Testis (tissue), 3 donors: Measurements from ENCODE around the gene CD69. TPM values are rescaled to one million over a fixed set of nuclear protein-coding genes. Genes with fewer than 3 reads are reported as not detected.

Experiments
- DNase-seq: peaks from one replicate; pipeline ENCODE4 v3.0.0-alpha.2; 2019
- H3K27ac ChIP-seq, 2 donors: fragments of 200-600 bp; sonication (generic); one replicate each; pipeline ENCODE4 v1.5.1; 2019
- H3K27me3 ChIP-seq: fragments of 200-600 bp; sonication (generic); one replicate; pipeline ENCODE4 v1.5.1; 2019
- H3K36me3 ChIP-seq: fragments of 200-600 bp; sonication (generic); one replicate; pipeline ENCODE4 v1.5.1; 2017; ENCODE audit warnings: low read depth; ENCODE audit errors: missing control alignments
- H3K4me1 ChIP-seq: fragments of 200-600 bp; sonication (generic); one replicate; pipeline ENCODE4 v1.5.1; 2019
- H3K4me3 ChIP-seq, 2 donors: fragments of 200-600 bp; sonication (generic); one replicate each; pipeline ENCODE4 v1.5.1; 2017 to 2019
- H3K9me3 ChIP-seq: fragments of 200-600 bp; sonication (generic); one replicate; pipeline ENCODE4 v1.5.1; 2017
- POLR2A ChIP-seq: fragments of 450-650 bp; IDR thresholded peaks from one replicate; pipeline ENCODE4 v1.6.1; 2017; ENCODE audit warnings: antibody characterized with exemption, mild to moderate bottlenecking, moderate library complexity
- WGBS, 2 donors: methylation state at CpG; one replicate each; pipeline ENCODE4 v1.1.5; 2018; 5-methylcytosine and 5-hydroxymethylcytosine counted together
- intact Hi-C: fragments of 100-400 bp; cut with DNase I; formaldehyde crosslinking; loops from one replicate; pipeline ENCODE4 v1.15.1; 2023; ENCODE audit warnings: low total_unique reads
- polyA plus RNA-seq: library from polyadenylated mRNA; stranded (reverse); fragments of 350-450 nt; fragmentation: Illumina TruSeq; extraction: RNeasy Lipid Tissue Mini Kit (QIAGEN cat#74804); gene quantifications from one replicate; pipeline ENCODE4 v1.2.3, GENCODE V29; 2014; ENCODE audit warnings: low read depth, low replicate concordance; ENCODE audit not compliant: insufficient read depth
- total RNA-seq, 2 donors: library from RNA; depleted of rRNA; stranded (reverse); fragments of >200 nt; gene quantifications; one replicate each; pipeline ENCODE4 v1.2.3, GENCODE V29; 2016
- TF ChIP-seq, protein P1 (sequence below), 3 experiments: fragments of 450-650 bp in 2 of 3; fragments of 200-600 bp in 1 of 3; sonication (generic) in 1 of 3; IDR thresholded peaks; one replicate each; pipeline ENCODE4 v1.5.1; 2016 to 2019; ENCODE audit warnings: antibody characterized with exemption in 3 of 3, mild to moderate bottlenecking in 2 of 3, moderate library complexity in 1 of 3

The CD69 gene
- total and polyA plus RNA-seq, 3 donors from 2014 or later: 2.1 to 3.3 (median 3.0) TPM

DNA sequence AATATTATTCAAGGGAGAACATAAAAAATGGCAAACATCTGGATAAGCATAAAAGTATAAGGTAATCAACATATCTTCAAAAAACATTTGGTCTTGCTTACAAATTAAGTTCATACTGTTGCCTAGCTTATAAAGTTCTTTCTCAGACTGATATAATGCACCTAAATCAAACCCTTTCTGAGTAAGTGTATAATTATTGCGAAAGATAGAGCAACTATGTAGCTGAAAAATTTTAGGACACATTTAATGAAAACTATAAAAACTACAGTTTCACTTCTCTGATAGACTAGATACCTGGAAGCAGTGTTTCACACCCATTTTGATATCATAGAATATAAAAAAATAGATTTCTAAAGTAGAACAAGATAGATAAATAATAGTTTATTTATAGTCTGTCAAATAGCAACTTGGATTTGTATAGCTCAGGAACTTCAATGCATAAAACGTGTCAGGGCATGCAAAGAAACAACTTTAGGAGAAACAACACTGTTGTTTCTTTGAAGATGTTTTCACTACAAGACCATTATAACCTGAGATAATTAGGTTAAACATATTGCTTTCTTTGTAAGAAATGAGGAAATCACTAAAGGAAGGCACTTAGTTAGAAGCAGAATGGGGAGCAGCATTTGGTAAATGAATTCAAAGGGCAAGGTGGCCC lies 35.4 kb downstream of the CD69 start:
- Histone ChIP-seq H3K4me1 (no peaks in the 10 kb centered on the region), H3K27me3 (no peaks in the 10 kb centered on the region), H3K27ac (no peak overlapping the region), H3K4me3 (no peak overlapping the region), H3K36me3 (no peaks in the 10 kb centered on the region), H3K9me3 (no peaks in the 10 kb centered on the region)
- intact Hi-C loops: no loop called here
- 78 to 85% methylated on average over 2 of the region's 2 CpGs for WGBS, 2 donors
- DNase-seq: no peak
- no peak for TF ChIP-seq POLR2A
- TF ChIP-seq, protein P1, sequence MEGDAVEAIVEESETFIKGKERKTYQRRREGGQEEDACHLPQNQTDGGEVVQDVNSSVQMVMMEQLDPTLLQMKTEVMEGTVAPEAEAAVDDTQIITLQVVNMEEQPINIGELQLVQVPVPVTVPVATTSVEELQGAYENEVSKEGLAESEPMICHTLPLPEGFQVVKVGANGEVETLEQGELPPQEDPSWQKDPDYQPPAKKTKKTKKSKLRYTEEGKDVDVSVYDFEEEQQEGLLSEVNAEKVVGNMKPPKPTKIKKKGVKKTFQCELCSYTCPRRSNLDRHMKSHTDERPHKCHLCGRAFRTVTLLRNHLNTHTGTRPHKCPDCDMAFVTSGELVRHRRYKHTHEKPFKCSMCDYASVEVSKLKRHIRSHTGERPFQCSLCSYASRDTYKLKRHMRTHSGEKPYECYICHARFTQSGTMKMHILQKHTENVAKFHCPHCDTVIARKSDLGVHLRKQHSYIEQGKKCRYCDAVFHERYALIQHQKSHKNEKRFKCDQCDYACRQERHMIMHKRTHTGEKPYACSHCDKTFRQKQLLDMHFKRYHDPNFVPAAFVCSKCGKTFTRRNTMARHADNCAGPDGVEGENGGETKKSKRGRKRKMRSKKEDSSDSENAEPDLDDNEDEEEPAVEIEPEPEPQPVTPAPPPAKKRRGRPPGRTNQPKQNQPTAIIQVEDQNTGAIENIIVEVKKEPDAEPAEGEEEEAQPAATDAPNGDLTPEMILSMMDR (IDR thresholded peaks at IDR 0.05): no peak

DNA sequence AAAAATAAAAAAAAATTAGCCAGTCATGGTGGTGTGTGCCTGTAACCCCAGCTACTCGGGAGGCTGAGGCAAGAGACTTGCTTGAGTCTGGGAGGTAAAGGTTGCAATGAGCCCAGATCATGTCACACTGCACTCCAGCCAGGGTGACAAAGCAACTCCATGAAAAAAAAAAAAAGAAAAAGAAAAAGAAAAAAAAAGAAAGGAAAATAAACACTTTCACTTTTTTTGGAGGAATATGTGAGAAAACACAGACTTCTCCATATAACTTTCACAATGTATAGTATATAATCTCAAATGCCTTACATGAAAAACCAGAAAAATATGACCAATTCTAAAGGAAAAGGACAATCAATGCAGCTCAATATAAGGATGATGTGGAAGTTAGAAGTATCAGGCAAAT lies 36.7 kb downstream of the CD69 start:
- whole genome bisulfite sequencing, 2 donors: 93 to 100% methylated on average over 1 of the region's 1 CpG

DNA sequence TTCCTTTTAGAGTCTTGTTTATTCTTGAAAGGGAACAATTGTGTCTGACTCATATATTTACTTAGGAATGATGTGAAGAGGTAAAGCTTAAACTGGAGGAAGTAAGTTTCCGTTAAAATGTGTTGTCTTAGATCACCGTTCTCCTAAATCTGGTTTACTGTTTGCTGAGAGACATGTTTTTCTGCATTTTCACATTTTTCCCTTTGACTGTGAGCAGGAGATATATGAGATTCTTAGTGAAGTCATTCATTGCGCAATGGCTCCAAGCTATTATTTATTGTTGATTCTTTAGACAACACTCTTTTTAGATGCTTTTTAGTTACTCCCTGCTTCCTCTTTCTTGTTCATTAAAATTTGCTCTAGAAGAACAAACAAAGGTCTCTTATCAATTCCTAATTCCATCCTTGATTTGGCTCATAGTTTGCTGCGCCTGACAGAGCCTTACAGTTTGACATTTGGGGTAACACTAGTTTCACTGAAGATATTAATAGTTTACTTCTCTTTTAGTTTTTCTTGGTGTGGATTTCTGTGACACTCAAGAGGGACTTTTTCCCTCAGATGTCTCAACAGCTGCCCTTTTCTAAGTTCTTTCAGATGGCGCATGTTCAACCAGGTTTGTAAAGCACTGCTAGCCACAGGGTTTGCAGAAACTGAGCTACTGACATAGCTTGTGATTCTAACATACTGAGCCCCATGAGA lies 39.2 kb downstream of the CD69 start:
- Histone ChIP-seq H3K36me3 (no peaks in the 10 kb centered on the region), H3K4me1 (no peaks in the 10 kb centered on the region), H3K9me3 (no peaks in the 10 kb centered on the region), H3K27ac (no peak overlapping the region), H3K27me3 (no peaks in the 10 kb centered on the region), H3K4me3 (no peak overlapping the region)
- intact Hi-C loops: no loop called here
- no peak for TF ChIP-seq POLR2A
- TF ChIP-seq, protein P1 (IDR thresholded peaks at IDR 0.05): no peak
- WGBS, 2 donors: 70 to 73% methylated on average over 5 of the region's 5 CpGs
- no peak for DNase-seq

More for the DNA sequence above, 36.7 kb downstream of the CD69 start:
- DNase-seq: no peak
- Histone ChIP-seq H3K36me3 (no peaks in the 10 kb centered on the region), H3K27me3 (no peaks in the 10 kb centered on the region), H3K9me3 (no peaks in the 10 kb centered on the region), H3K4me3 (no peak overlapping the region), H3K27ac (no peak overlapping the region), H3K4me1 (no peaks in the 10 kb centered on the region)
- TF ChIP-seq, protein P1 (IDR thresholded peaks at IDR 0.05): no peak
- no peak for TF ChIP-seq POLR2A
- intact Hi-C loops: no loop called here

DNA sequence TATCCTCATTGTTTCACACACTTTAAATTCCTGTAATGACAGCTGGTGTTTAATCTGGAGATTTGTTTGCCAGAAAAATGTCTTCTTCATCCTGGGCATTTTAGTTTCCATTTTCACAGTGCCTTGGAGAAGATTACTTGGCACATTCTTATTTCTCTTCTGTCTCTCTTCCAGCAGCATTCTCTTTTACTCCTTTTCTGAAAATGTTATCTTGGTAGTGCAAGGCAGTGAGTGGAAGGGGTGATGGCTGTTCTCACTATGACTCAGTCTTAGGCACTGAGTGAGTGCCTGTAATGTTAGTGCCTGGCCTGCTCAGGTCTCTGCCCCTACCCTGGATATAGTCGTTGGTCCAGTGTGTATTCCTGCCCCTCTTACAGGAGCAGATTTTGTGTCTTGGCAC lies 40.9 kb downstream of the CD69 start:
- no peak overlapping the region for H3K27ac ChIP-seq
- H3K9me3 ChIP-seq: no peaks in the 10 kb centered on the region
- intact Hi-C loops: no loop called here
- TF ChIP-seq POLR2A: no peak
- TF ChIP-seq, protein P1 (IDR thresholded peaks at IDR 0.05): no peak
- no peaks in the 10 kb centered on the region for H3K27me3 ChIP-seq
- no peak overlapping the region for H3K4me3 ChIP-seq
- DNase-seq: no peak
- no peaks in the 10 kb centered on the region for H3K36me3 ChIP-seq
- WGBS, 2 donors: 67 to 84% methylated on average over 1 of the region's 1 CpG
- no peaks in the 10 kb centered on the region for H3K4me1 ChIP-seq

DNA sequence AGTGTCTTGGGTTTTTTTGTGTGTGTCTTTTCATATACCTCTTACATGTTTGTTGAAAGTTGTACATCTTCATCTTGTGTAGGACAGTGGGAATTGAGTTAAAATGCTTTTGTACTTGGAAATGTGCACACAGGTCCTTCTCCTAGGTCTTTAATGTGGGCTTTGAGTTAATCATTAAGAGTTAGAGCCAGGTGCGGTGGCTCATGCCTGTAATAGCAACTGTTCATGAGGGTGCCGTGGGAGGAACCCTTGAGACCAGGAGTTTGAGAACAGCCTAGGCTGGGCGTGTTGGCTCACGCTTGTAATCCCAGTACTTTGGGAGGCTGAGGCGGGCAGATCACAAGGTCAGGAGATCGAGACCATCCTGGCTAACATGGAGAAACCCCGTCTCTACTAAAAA lies 41.7 kb downstream of the CD69 start:
- Histone ChIP-seq H3K27ac (no peak overlapping the region), H3K4me3 (no peak overlapping the region), H3K9me3 (no peaks in the 10 kb centered on the region), H3K27me3 (no peaks in the 10 kb centered on the region), H3K4me1 (no peaks in the 10 kb centered on the region), H3K36me3 (no peaks in the 10 kb centered on the region)
- TF ChIP-seq, protein P1 (IDR thresholded peaks at IDR 0.05): no peak
- no peak for TF ChIP-seq POLR2A
- intact Hi-C loops: no loop called here
- no peak for DNase-seq
- 84 to 87% methylated on average over 7 of the region's 7 CpGs for WGBS, 2 donors
